ENCODE results near the gene FARS2. TPM values are rescaled to one million over a fixed set of nuclear protein-coding genes. Genes with fewer than 3 reads are reported as not detected.

The FARS2 gene
- total and polyA plus RNA-seq, 9 of the 15 experiments (the other 6 are each of a cell fraction or from before 2014, with no cell fraction given), result 16.5 to 62.2 (median 27.0) TPM

- TF ChIP-seq MGA (IDR thresholded peaks at IDR 0.05), result no peak
- TF ChIP-seq ZEB2 (IDR thresholded peaks at IDR 0.05), result no peak
- TF ChIP-seq ZNF311 (CRISPR knock-in tag; IDR thresholded peaks at IDR 0.05), result no peak
- no peak for TF ChIP-seq RB1 (IDR thresholded peaks at IDR 0.05; ENCODE audit: low read depth)
- TF ChIP-seq USF2 (CRISPR knock-in tag; IDR thresholded peaks at IDR 0.05), result no peak
- TF ChIP-seq HMG20A (CRISPR knock-in tag; conservative IDR thresholded peaks at IDR 0.05), result no peak
- TF ChIP-seq PHTF2 (CRISPR knock-in tag; IDR thresholded peaks at IDR 0.05), result no peak
- TF ChIP-seq FUS (optimal IDR thresholded peaks at IDR 0.05; ENCODE audit: low read depth, low read length), result no peak
- no peak for TF ChIP-seq GATAD2A (IDR thresholded peaks at IDR 0.05)
Observed at GRCh38 chr6:5552243-5552642, 290.9 kb downstream of the FARS2 start (continued).
